WTC11 (cell line): ENCODE measurements around the gene RARB. TPM values are rescaled to one million over a fixed set of nuclear protein-coding genes. Genes with fewer than 3 reads are reported as not detected.

Experiments
- ATAC-seq: fragments of 200-7000 bp; cut with Tn5 transposase; 2 replicates; pipeline ENCODE4 v1.10.0; 2021; ENCODE audit warnings: mild to moderate bottlenecking, moderate library complexity
- CTCF ChIA-PET: fragments of 300-600 bp; sonication (Branson Sonifier 250); formaldehyde crosslinking; loops from one replicate; lab custom pipeline; 2021; ENCODE audit warnings: antibody characterized with exemption; lab: Charles Lee
- POLR2A ChIA-PET: fragments of 350-600 bp; sonication (Branson Sonifier 250); formaldehyde crosslinking; loops from one replicate; lab custom pipeline; 2021; ENCODE audit warnings: antibody characterized with exemption; lab: Charles Lee
- DNase-seq: peaks from one replicate; pipeline ENCODE4 v3.0.0; 2021; ENCODE audit warnings: low spot score
- H3K27ac Mint-ChIP-seq: 2 replicates; pipeline ENCODE4 v1.8.0; 2021; ENCODE audit warnings: mixed read lengths
- H3K27me3 Mint-ChIP-seq: 2 replicates; pipeline ENCODE4 v1.8.0; 2021; ENCODE audit warnings: low read depth, mild to moderate bottlenecking, moderate library complexity, mixed read lengths
- H3K36me3 Mint-ChIP-seq: 2 replicates; pipeline ENCODE4 v1.8.0; 2021; ENCODE audit warnings: mixed read lengths
- H3K4me1 Mint-ChIP-seq: 2 replicates; pipeline ENCODE4 v1.8.0; 2022; ENCODE audit warnings: mixed read lengths
- H3K4me3 Mint-ChIP-seq: 2 replicates; pipeline ENCODE4 v1.8.0; 2021; ENCODE audit warnings: mild to moderate bottlenecking, moderate library complexity, mixed read lengths
- H3K9me3 Mint-ChIP-seq: 2 replicates; pipeline ENCODE4 v1.8.0; 2021; ENCODE audit warnings: mixed read lengths
- EMX1 ChIP-seq: fragments of 250-450 bp; sonication (Bioruptor Pico); IDR thresholded peaks from 2 replicates; pipeline ENCODE4 v1.8.0; 2021; ENCODE audit warnings: mild to moderate bottlenecking
- FOXJ3 ChIP-seq: sonication (generic); formaldehyde crosslinking; IDR thresholded peaks from 2 replicates; pipeline ENCODE4 v1.9.0; 2021; ENCODE audit warnings: missing genetic modification reagents, mild to moderate bottlenecking, borderline replicate concordance
- FOXK1 ChIP-seq: sonication (generic); formaldehyde crosslinking; IDR thresholded peaks from 2 replicates; pipeline ENCODE4 v1.8.0; 2022; ENCODE audit warnings: mild to moderate bottlenecking, moderate library complexity, missing genetic modification reagents
- GABPB1 ChIP-seq: sonication (generic); formaldehyde crosslinking; IDR thresholded peaks from 2 replicates; pipeline ENCODE4 v1.8.1; 2023; ENCODE audit warnings: mild to moderate bottlenecking, missing genetic modification reagents
- NR1H2 ChIP-seq: sonication (generic); formaldehyde crosslinking; IDR thresholded peaks from 2 replicates; pipeline ENCODE4 v1.9.0; 2021; ENCODE audit warnings: mild to moderate bottlenecking, moderate library complexity, missing genetic modification reagents
- TEAD4 ChIP-seq: sonication (generic); formaldehyde crosslinking; IDR thresholded peaks from 2 replicates; pipeline ENCODE4 v1.8.0; 2022; ENCODE audit warnings: mild to moderate bottlenecking, missing genetic modification reagents
- ZNF121 ChIP-seq: sonication (generic); formaldehyde crosslinking; IDR thresholded peaks from 2 replicates; pipeline ENCODE4 v1.8.0; 2023; ENCODE audit warnings: missing genetic modification reagents
- ZNF317 ChIP-seq: sonication (generic); formaldehyde crosslinking; IDR thresholded peaks from 2 replicates; pipeline ENCODE4 v1.8.1; 2023; ENCODE audit warnings: low read depth, mild to moderate bottlenecking, moderate library complexity, missing genetic modification reagents, borderline replicate concordance
- total RNA-seq: library from RNA; stranded (reverse); gene quantifications from 3 replicates; pipeline ENCODE4 v1.2.3, GENCODE V29; 2021
- TF ChIP-seq, protein P1 (sequence below): sonication (generic); formaldehyde crosslinking; IDR thresholded peaks from 2 replicates; pipeline ENCODE4 v1.8.1; 2022; ENCODE audit warnings: low read depth, missing genetic modification reagents, borderline replicate concordance
- TF ChIP-seq, protein P2 (sequence below): fragments of 250-450 bp; sonication (Bioruptor Pico); IDR thresholded peaks from 2 replicates; pipeline ENCODE4 v1.9.0; 2021; ENCODE audit warnings: moderate library complexity, mild to moderate bottlenecking, inconsistent platforms, borderline replicate concordance
- TF ChIP-seq, protein P3 (sequence below): fragments of 250-450 bp; sonication (Bioruptor Pico); IDR thresholded peaks from 2 replicates; pipeline ENCODE4 v1.9.0; 2021; ENCODE audit warnings: mild to moderate bottlenecking
- TF ChIP-seq, protein P4 (sequence below): sonication (generic); formaldehyde crosslinking; IDR thresholded peaks from 2 replicates; pipeline ENCODE4 v1.8.0; 2022; ENCODE audit warnings: mild to moderate bottlenecking, missing genetic modification reagents
- TF ChIP-seq, protein P5 (sequence below): sonication (generic); formaldehyde crosslinking; IDR thresholded peaks from 2 replicates; pipeline ENCODE4 v1.8.0; 2022; ENCODE audit warnings: missing genetic modification reagents
- TF ChIP-seq, protein P6 (sequence below): sonication (generic); formaldehyde crosslinking; IDR thresholded peaks from 2 replicates; pipeline ENCODE4 v1.8.1; 2023; ENCODE audit warnings: mild to moderate bottlenecking, missing genetic modification reagents

RARB gene
- total RNA-seq, 1 experiment from 2014 or later, result not detected

DNA sequence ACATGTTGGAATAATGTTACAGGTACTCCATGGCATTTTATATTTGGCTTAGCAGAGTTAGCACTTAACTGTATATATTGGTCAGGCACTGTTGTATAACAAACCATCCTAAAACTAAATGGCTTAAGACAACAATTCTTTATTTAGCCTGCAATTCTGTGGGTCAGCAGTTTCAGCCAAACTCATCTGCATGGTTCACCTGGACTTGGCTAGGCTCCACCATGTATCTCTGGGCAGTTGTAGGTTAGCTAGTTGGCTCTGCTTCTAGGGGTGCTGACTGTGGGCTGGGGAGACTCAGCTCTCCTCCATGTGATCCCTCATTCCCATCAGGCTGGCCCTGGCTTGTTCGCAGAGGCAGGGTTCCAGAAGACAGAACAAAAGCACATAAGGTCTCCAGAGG, 34.4 kb downstream of the RARB start (continued):
- TF ChIP-seq, protein P1, sequence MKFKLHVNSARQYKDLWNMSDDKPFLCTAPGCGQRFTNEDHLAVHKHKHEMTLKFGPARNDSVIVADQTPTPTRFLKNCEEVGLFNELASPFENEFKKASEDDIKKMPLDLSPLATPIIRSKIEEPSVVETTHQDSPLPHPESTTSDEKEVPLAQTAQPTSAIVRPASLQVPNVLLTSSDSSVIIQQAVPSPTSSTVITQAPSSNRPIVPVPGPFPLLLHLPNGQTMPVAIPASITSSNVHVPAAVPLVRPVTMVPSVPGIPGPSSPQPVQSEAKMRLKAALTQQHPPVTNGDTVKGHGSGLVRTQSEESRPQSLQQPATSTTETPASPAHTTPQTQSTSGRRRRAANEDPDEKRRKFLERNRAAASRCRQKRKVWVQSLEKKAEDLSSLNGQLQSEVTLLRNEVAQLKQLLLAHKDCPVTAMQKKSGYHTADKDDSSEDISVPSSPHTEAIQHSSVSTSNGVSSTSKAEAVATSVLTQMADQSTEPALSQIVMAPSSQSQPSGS, result no peak
- TF ChIP-seq, protein P2, sequence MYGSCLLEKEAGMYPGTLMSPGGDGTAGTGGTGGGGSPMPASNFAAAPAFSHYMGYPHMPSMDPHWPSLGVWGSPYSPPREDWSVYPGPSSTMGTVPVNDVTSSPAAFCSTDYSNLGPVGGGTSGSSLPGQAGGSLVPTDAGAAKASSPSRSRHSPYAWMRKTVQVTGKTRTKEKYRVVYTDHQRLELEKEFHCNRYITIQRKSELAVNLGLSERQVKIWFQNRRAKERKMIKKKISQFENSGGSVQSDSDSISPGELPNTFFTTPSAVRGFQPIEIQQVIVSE (CRISPR knock-in tag), result no peak
- TF ChIP-seq, protein P3, sequence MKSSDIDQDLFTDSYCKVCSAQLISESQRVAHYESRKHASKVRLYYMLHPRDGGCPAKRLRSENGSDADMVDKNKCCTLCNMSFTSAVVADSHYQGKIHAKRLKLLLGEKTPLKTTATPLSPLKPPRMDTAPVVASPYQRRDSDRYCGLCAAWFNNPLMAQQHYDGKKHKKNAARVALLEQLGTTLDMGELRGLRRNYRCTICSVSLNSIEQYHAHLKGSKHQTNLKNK (CRISPR knock-in tag), result no peak

DNA sequence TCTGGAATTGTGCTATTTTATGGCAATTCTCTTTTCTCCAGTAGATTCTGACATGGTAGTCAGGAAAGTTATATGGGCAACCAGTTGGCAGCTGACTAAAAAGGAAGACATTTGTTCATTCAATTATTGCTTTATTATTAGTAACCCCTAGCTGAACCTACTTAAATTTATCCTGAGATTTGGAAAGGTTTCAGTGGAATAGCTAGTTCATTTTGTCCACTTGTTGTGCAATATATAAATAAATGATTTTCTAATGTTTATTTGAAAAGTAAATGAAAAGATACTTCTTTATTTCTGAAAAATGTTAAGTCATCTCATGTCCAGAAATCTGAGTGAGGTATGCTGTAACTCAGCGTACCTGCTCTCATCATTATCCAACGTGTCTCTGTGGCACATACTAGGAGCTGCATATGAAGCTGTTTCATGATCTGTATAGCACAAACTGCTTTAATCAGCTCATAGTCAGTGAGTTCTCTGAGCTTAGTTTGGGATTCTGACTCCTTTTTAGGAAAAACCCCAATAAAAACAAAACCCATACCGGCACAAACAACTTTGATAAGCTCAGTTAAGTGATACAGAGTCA, 35.9 kb downstream of the RARB start:
- CTCF ChIA-PET, result no interaction called here
- no peaks in the 10 kb centered on the region for H3K27me3 Mint-ChIP-seq
- no peak for TF ChIP-seq ZNF317 (CRISPR knock-in tag)
- TF ChIP-seq, protein P4, sequence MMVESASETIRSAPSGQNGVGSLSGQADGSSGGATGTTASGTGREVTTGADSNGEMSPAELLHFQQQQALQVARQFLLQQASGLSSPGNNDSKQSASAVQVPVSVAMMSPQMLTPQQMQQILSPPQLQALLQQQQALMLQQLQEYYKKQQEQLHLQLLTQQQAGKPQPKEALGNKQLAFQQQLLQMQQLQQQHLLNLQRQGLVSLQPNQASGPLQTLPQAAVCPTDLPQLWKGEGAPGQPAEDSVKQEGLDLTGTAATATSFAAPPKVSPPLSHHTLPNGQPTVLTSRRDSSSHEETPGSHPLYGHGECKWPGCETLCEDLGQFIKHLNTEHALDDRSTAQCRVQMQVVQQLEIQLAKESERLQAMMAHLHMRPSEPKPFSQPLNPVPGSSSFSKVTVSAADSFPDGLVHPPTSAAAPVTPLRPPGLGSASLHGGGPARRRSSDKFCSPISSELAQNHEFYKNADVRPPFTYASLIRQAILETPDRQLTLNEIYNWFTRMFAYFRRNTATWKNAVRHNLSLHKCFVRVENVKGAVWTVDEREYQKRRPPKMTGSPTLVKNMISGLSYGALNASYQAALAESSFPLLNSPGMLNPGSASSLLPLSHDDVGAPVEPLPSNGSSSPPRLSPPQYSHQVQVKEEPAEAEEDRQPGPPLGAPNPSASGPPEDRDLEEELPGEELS (CRISPR knock-in tag), result no peak
- no peak for TF ChIP-seq FOXK1 (CRISPR knock-in tag)
- TF ChIP-seq GABPB1 (CRISPR knock-in tag), result no peak
- TF ChIP-seq, protein P5, sequence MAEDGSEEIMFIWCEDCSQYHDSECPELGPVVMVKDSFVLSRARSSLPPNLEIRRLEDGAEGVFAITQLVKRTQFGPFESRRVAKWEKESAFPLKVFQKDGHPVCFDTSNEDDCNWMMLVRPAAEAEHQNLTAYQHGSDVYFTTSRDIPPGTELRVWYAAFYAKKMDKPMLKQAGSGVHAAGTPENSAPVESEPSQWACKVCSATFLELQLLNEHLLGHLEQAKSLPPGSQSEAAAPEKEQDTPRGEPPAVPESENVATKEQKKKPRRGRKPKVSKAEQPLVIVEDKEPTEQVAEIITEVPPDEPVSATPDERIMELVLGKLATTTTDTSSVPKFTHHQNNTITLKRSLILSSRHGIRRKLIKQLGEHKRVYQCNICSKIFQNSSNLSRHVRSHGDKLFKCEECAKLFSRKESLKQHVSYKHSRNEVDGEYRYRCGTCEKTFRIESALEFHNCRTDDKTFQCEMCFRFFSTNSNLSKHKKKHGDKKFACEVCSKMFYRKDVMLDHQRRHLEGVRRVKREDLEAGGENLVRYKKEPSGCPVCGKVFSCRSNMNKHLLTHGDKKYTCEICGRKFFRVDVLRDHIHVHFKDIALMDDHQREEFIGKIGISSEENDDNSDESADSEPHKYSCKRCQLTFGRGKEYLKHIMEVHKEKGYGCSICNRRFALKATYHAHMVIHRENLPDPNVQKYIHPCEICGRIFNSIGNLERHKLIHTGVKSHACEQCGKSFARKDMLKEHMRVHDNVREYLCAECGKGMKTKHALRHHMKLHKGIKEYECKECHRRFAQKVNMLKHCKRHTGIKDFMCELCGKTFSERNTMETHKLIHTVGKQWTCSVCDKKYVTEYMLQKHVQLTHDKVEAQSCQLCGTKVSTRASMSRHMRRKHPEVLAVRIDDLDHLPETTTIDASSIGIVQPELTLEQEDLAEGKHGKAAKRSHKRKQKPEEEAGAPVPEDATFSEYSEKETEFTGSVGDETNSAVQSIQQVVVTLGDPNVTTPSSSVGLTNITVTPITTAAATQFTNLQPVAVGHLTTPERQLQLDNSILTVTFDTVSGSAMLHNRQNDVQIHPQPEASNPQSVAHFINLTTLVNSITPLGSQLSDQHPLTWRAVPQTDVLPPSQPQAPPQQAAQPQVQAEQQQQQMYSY (CRISPR knock-in tag), result no peak
- no peak for TF ChIP-seq FOXJ3 (CRISPR knock-in tag)
- TF ChIP-seq, protein P6, sequence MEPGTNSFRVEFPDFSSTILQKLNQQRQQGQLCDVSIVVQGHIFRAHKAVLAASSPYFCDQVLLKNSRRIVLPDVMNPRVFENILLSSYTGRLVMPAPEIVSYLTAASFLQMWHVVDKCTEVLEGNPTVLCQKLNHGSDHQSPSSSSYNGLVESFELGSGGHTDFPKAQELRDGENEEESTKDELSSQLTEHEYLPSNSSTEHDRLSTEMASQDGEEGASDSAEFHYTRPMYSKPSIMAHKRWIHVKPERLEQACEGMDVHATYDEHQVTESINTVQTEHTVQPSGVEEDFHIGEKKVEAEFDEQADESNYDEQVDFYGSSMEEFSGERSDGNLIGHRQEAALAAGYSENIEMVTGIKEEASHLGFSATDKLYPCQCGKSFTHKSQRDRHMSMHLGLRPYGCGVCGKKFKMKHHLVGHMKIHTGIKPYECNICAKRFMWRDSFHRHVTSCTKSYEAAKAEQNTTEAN (CRISPR knock-in tag), result no peak
- TF ChIP-seq NR1H2 (CRISPR knock-in tag), result no peak
- TF ChIP-seq EMX1 (CRISPR knock-in tag), result no peak
- no peak for TF ChIP-seq ZNF121 (CRISPR knock-in tag)
- TF ChIP-seq TEAD4 (CRISPR knock-in tag), result no peak
- H3K36me3 Mint-ChIP-seq, result no peaks in the 10 kb centered on the region
- DNase-seq, result no peak
- POLR2A ChIA-PET, result no interaction called here
- no peak for ATAC-seq
- no peaks in the 10 kb centered on the region for H3K4me1 Mint-ChIP-seq
- H3K27ac Mint-ChIP-seq, result no peak overlapping the region
- no peaks in the 10 kb centered on the region for H3K9me3 Mint-ChIP-seq
- H3K4me3 Mint-ChIP-seq, result no peak overlapping the region
